ENCODE results near the gene SOS2.

The SOS2 gene

GRCh38 chr14:50067723-50068495, 163.5 kb downstream of the SOS2 start:
- Histone ChIP-seq H3K27me3 (ENCODE audit: insufficient read depth, low read length) (no peaks in the 10 kb centered on the region), H3K9me3 (ENCODE audit: insufficient read depth, low read depth, low read length) (no peaks in the 10 kb centered on the region), H3K27ac (ENCODE audit: low read depth, low read length) (no peak overlapping the region), H3K4me1 (ENCODE audit: insufficient read depth, low read length) (peaks cover 5% of the 10 kb centered on the region; the same call in 1 of the 2 replicates), H3K9ac (ENCODE audit: low read depth, low read length) (no peak overlapping the region), H3K4me3 (ENCODE audit: low read length) (no peak overlapping the region), H3K36me3 (ENCODE audit: insufficient read depth, low read length) (no peaks in the 10 kb centered on the region)
- WGBS, result 96% methylated on average over 6 of the region's 8 CpGs

Measured in HUES64 (cell line).